Fibroblast of skin of right biceps (primary cell): ENCODE results near the gene VARS1.

ENCODE experiments used
- DNase-seq: peaks from one replicate; pipeline ENCODE4 v3.0.0-alpha.2; 2013

VARS1 gene

DNA sequence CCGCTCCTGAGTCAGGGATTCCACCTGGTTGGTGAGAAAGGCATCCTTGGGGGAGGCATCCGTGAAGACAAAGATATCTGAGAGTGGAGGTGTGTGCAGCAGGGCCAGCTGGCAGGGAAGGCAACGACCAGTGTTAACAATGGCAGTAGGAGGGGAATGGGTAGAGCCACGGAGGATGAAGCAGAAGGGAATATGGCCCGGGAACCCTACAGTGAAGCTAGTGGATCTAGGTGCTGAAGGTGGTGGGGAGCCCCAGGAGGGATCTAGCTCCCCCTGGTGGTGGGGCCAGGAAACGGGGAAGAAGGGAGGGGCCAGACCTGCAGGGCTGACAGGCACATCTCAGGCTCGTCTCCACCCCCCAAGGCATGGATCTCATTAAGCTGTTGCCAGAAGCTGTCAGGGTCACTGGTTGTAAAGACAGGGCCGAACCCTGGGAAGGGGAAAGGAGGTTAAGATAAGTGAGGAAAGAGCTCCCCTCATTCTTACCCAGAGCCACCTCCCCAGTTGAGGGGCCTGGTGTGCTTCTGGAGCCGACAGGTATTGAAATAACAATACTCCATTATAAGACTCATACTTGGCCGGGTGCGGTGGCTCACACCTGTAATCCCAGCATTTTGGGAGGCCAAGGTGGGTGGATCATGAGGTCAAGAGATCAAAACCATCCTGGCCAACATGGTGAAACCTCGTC, 25.7 kb downstream of the VARS1 start:
- DNase-seq = peak; percentile 46

DNA sequence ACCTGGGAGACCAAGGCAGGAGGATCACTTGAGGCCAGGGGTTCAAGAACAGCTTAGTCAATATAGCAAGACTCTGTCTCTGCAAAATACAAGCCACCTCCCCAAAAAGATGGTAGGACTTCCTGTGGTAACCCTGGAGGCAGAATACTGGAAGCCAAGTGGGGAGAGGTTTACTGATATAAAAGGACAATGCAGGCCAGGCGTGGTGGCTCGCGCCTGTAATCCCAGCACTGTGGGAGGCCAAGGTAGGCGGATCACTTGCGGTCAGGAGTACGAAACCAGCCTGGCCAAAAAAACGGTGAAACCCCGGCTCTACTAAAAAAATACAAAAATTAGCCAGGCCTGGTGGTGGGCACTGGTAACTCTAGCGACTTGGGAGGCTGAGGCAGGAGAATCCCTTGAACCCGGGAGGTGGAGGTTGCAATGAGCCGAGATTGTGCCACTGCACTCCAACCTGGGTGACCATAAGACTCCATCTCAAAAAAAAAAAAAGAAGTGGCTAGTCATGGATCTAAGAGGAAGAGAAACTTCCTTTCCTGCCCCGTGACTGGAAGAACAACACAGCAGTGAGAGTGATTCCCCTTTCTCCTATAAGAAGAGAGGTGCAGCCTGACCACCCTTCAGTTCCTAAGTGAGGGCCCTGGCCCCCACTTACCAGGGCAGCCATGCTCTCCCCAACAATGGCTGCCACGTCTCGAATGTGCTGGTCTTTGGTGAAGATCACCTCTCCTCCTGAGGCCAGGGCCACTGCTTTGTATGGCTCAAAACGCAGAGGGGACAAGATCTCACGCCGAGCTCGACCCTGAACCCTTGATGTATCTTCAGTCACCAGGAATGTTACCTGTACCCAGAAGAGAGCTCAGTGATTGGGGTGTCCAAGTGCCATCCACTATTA, 26.9 kb downstream of the VARS1 start:
- DNase-seq = no peak

DNA sequence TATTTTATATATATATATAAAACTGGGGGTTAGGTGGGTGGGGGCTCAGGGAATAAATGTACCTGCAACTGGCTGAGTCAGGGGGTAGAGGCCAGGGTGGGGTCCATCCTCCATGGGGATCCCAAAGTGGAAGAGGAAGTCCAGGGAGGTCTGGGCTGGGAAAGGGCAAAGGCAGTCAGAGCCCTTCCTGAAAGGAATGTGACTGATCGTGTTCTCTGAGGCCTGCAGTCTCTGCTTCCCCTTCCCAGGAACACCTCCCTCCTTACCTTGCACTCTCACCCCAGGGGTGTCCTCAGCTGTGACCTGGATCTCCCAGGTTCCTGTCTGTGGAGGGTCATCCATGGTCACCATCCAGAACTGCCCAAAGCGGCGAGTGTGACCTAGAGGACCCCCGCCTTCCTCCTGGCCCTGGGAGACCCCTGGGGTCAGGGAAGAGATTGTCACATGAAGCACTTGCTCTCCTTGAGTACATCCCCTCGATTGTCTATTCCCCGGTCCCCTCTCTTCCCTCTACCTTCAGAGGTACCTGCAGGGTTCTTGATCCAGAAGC, 28.4 kb downstream of the VARS1 start:
- DNase-seq = no peak

DNA sequence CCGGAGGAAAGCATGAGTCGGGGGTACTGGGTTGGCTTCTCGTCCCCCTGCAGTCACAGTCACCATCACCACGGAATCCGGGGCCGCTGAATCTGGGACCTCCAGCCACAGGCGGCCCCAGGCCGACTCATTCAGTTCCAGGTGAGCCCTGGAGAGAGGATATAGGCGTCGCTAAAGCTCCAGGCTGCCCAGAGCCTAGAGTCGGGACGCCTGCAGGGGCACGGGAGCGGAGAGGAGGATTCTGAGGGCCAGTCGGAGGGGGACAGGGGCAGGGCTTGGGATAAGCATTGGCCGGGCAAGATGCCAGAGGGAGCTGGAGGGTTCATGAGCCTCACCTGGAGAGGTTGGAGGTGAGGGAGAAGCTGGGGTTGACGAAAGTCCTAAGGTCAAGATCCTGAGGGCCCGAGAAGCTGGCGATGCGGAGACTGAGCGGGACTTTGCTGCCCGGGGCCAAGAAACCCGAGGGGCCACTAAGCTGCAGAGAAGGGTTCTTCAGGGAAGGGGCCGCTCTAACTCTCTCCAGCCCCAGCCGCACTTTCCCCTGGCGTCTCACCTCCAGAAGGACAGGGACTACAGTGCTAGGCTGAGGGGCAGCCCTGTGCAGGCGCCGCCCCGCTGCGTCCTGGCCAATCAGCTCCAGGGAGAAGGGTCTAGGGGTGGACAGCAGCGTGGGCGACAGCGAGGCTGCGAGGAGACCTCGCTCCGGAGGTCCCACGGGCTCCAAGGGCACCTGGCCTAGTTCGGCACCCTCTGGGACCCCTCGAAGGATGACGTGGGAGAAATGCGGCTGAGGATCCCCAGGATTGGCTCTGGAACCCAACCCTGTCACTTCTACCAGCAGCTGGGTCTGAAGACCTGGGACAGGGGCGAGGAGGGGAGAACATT, 29.4 kb downstream of the VARS1 start:
- DNase-seq = peak; percentile 16

DNA sequence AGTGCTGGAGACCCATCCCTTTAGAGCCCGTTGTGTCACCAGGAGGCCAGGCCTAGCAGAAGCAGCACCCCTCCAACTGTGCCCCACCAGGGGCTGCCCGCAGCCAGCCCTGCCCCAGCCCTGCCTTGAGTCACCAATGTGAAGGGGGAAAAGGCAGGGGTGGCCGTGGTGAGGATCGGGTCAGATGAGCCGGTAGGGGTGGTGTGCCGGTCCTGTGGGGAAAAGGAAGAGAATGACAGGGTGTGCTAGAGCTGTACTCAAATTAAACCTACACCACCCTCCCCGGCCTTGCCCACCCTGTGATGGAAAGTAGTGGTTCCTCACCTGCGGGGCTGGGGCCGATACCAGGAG, 30.0 kb downstream of the VARS1 start:
- no peak for DNase-seq

DNA sequence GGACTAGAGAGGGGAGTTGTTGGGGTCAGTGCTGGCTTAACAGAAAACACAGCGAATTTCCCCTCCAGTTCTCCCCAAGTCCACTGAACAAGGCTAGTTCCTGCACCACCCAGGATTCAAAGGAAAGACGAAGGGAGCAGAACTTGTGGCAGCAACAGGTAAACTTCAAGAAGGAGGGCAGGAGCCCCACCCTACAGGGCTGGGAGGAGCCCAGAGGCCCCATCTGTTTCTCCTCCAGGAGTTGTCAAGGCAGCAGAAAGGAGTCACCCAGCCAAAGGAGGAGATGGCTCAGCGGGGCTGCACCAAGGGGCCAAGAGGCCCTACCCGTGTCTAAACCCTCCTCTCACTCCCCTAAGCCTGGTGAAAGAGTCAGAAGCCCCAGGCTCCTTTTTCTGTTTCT, 31.4 kb downstream of the VARS1 start:
- DNase-seq = no peak

DNA sequence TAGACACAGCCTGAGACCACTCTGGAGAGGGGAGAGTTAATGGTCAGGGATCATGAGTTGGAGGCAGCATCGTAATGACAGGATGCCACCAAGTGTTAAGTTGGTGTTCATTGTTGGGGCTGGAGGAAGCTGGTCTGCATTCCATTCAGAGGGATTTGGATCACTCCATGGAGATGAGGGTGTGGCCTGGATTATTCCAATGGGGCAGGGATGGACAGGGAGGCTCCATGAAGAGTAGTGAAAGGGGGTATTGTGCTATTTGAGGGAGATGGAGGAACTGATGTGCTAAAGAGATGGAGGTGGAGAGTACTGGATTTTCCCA, 32.0 kb downstream of the VARS1 start:
- peak; percentile 74 for DNase-seq

DNA sequence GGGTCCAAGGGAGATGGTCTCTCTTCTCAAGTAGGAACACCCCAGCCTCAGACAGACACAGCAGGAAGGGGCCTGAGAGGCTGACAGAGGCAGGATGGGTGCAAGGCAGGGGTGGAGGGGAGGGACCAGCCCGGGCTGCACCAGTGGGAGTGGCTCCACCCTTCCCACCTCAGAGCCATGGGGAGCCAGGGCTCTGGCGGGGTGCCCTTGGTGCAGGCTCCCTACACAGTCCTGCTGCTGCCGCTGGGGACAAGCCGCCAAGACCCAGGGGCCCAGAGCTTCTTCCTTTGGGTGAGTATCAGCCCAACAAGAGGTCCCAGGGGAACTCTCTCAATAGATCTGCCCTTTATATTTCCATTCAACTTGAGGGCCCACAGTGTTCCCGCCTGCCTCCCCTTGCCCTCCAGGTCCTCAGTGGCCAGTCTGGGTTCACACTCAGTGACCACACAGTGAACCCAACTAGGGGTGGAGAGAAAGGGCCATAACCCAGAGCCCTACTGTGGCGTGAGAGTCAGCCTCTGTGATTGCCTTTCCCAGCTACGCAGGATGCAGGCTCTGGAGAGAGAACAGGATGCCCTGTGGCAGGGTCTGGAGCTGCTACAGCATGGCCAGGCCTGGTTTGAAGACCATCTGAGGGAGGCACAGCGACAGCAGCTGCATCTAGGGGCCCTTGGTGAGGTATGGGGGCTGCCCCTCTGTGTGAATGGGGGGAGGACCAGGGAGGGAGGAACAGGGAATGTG, 32.5 kb downstream of the VARS1 start:
- DNase-seq = no peak

DNA sequence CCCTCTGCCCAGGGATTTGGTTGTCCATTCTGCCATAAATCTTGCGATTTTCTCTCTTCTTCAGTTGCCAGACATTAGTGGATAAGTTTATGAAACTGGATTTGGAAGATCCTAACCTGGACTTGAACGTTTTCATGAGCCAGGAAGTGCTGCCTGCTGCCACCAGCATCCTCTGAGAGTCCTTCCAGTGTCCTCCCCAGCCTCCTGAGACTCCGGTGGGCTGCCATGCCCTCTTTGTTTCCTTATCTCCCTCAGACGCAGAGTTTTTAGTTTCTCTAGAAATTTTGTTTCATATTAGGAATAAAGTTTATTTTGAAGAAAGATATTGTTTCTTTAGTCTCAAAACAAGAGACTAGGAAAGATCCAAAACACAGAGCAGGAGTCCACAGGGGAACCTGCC, 33.2 kb downstream of the VARS1 start, which contains the start of gene SAPCD1:
Gene SAPCD1, plus strand, starts transcription at position 301 of the 400 bp plus-strand sequence. CDS start 399 bp downstream, outside the sequence.
- DNase-seq = no peak

DNA sequence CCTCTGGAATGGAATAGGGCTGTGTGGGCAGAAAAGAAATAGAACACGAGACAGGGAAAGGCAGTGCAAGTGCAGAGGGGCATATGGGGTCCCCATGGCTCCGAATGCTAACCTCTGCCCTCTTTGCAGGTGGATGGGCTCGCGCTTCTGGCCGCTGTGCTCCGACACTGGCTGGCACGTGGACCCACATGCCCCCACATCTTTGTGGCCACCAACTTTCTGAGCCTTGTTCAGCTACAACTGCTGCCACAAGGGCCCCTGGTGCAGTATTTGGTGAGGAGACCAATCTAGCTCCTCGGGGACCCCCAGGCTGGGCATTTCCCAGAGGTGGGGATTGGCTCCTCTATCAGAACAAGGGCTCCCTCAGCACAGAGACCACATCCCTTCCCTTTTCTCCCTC, 34.2 kb downstream of the VARS1 start:
- no peak for DNase-seq

DNA sequence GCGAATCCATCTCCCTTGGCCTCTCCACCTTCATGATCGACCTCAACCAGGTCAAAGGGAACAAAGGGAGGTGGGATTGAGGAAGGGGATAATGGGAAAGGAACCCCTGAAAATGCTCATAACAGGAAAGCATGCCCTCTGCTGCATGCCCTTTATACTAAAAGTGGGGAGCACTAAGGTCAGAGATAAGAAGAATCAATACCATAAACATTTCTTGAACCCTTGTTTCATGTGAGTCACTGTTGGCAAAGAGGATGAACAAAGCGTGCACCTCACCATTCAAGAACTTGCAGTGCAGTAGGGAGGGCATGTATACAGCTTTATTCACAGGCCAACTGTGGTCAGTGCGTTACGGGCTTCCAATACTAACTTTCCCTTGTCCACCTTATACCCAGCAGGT, 34.8 kb downstream of the VARS1 start:
- no peak for DNase-seq

DNA sequence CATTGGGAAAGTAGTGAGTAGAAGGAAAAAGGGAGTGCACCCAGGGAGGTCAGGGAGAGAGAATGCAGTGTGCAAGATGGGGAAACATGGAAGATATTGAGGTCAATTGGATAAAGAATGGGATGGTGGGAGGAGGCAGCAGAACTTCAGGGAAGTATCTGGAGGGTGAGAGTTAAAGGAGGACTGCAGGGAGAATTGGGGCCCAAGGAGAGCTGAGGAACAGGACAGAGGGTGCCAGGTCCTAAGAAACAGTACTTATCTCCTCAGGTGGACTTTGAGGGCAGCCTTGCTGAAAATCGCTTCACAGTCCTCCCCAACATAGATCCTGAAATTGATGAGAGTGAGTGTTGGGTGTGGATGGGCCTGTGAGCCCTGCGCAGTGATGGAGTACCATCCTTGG, 37.3 kb downstream of the VARS1 start:
- no peak for DNase-seq

DNA sequence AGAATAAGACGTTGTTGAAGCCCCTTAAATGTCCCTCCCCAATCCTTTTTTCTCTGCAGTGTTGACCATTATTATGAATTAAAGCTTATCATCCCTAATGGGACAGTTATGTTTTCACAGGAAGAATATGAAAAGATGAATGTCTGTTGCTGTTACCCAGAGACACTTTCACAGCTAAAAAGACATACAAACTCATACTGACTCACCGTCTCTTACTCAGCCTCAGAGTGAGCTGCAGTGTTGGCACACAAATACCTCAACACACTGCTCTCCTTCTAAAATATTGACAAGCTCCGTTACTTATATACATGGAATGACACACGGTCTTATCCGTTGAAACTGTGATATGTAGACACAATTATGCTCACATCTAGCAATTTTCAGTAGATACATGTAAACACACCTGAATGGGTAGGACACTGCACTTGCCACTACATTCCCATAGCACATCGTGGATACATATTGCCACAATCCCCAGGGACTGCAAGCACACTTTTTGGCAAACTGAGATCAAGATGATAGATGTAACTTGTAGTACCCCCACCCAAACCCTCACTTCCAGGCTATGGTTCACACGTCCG, 42.7 kb downstream of the VARS1 start:
- peak; percentile 84 for DNase-seq

DNA sequence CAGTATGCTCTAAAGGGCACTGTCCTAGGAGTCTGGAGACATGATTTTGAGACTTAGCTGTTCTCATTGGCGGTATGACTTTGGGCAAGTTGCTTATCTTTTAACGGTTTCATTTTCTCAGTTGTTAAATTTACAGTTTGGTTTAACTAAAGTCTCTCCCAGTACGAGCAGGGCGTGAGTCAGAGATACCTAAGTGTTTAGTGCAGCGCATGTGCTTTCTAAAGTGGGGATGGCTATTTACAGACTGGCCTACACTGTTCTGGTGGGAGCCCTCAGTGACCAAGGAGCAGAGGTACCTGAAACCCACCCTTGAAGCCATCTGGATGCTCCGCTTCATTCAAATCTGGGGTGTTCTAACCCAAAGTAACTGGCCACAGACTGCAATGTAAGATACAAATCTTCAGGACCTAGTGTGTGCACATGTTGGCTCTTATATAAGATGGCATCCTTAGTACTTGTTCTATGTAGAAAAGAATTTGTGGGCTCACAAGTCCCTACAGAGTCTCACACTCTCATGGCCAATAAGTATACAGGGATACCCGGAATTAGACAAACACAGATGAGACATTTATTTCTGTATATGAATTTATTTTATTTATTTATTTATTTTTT, 45.0 kb downstream of the VARS1 start:
- DNase-seq = no peak

DNA sequence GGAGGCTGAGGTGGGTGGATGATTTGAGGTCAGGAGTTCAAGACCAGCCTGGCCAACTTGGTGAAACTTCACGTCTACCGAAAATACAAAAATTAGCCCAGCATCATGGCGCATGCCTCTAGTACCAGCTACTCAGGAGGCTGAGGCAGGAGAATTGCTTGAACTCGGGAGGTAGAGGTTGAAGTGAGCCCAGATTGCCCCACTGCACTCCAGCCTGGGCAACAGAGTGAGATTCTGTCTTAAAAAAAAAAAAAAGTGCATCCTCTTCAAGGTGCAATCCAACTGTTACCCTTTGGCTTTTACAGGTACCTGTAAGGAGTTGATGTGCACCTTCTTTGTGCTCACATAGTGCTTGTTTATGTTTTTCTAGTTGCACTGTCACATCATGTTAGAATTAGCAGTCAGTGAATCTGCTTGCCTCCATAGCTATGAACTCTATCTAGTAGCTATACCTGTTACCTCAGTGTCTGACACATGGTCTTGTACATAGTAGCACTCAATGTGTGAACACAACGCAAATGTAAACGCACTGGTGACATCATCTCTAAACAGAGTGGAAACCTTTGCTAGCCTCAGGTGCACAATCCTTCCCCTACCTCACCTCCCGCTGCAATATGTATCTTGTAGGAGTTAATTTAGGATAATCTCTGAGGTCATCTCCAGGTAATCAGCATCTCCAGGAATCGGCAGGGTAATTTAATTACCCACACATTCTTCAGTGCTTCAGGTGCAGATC, 46.1 kb downstream of the VARS1 start:
- no peak for DNase-seq
